ENCODE results near the gene CNTN1. TPM values are rescaled to one million over a fixed set of nuclear protein-coding genes. Genes with fewer than 3 reads are reported as not detected.

Gene CNTN1
- total and polyA plus RNA-seq, 9 of the 15 experiments (the other 6 are each of a cell fraction or from before 2014, with no cell fraction given), result 0.16 TPM; not detected in 8

DNA sequence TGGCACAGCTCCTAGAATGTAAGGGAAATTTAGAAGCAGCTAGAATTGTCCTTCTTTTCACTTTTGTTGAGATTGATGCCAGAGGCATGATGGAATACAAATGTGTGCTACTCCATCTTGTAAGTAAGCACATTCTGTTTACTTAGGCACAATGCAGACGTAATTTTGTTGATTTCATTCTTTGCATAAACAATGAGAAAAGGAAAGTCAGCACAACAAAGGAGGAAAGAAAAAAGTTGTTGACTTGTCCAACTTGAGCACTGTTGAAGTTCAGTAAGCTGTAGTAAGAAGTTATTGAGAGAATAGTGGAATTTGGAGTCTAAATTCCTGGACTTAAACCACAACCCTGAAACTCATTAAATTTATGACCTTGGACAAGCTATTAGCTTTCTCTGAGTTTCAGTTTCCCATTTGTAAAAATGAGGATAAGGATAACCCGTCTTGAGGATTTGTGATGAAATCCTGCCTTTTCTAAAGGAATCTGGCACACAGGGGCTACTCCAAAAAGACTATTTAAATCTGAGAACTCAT, 19.4 kb upstream of the CNTN1 start (continued):
- no peak for TF ChIP-seq JUND (IDR thresholded peaks at IDR 0.05; ENCODE audit: borderline replicate concordance, low read depth, low read length)
- TF ChIP-seq JUND (tag; IDR thresholded peaks at IDR 0.05; ENCODE audit: borderline replicate concordance, low read depth, low read length), result no peak
- TF ChIP-seq ZBED1 (IDR thresholded peaks at IDR 0.05), result no peak
- no peak for TF ChIP-seq CREB3 (tag; conservative IDR thresholded peaks at IDR 0.05; ENCODE audit: low read depth)

DNA sequence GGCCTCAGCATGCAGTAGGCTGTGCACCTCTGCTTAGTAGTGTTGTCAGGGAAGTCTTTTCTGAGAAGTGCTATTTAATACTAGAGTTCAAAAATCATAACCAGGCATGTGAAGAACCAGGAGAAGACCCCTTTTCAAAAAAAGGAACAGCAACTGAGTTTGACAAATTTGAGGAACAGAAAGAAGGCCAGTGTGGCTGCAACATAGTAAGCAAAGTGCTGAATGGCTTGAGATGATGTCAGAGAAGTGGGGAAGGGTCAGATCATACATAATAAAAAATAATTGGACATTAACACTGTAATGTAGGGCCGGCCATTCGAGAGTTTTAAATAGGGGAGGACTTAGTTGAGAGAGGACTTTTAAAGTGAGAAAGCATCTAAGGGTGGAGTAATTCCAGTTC, 11.1 kb upstream of the CNTN1 start:
- BruUV-seq (replicated peaks), result no TSS peak
- H3K9me3 ChIP-seq (replicated peaks; ENCODE audit: control insufficient read depth, insufficient read depth, low read depth, low read length), result no peaks in the 10 kb centered on the region
- no peak for TF ChIP-seq TEAD4 (IDR thresholded peaks at IDR 0.05; ENCODE audit: low read length)
- no peak for TF ChIP-seq TEAD4 (CRISPR knock-in tag; IDR thresholded peaks at IDR 0.05; ENCODE audit: borderline replicate concordance)
- TF ChIP-seq ZNF133 (CRISPR knock-in tag; IDR thresholded peaks at IDR 0.05), result no peak
- no peak for TF ChIP-seq ARHGAP35 (IDR thresholded peaks at IDR 0.05; ENCODE audit: partially characterized antibody)
- TF ChIP-seq, protein P1, sequence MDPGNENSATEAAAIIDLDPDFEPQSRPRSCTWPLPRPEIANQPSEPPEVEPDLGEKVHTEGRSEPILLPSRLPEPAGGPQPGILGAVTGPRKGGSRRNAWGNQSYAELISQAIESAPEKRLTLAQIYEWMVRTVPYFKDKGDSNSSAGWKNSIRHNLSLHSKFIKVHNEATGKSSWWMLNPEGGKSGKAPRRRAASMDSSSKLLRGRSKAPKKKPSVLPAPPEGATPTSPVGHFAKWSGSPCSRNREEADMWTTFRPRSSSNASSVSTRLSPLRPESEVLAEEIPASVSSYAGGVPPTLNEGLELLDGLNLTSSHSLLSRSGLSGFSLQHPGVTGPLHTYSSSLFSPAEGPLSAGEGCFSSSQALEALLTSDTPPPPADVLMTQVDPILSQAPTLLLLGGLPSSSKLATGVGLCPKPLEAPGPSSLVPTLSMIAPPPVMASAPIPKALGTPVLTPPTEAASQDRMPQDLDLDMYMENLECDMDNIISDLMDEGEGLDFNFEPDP (CRISPR knock-in tag; IDR thresholded peaks at IDR 0.05), result no peak
- TF ChIP-seq ZNF121 (CRISPR knock-in tag; conservative IDR thresholded peaks at IDR 0.05), result no peak
- TF ChIP-seq E2F3 (CRISPR knock-in tag; IDR thresholded peaks at IDR 0.05), result no peak
- TF ChIP-seq PTTG1 (tag; IDR thresholded peaks at IDR 0.05; ENCODE audit: low read depth), result no peak
- no peak for TF ChIP-seq VEZF1 (CRISPR knock-in tag; IDR thresholded peaks at IDR 0.05)

More for the DNA sequence above, 11.1 kb upstream of the CNTN1 start:
- ChIA-PET CTCF (ENCODE audit: low intra/inter-chr PET ratio) (no interaction called here), POLR2A (no interaction called here)
- no peak for DNase-seq (ENCODE audit: extremely low read depth in 1 of 4, low spot score in 3 of 4)
- no peak for FAIRE-seq
- H3K9ac ChIP-seq (ENCODE audit: insufficient read depth in 1 of 2, low read depth in 2 of 2, low read length in 2 of 2), result no peak overlapping the region
- intact Hi-C loops (cut with micrococcal nuclease) (no loop called here), in situ Hi-C loops (cut with MboI) (no loop called here)
- H3K27ac ChIP-seq (ENCODE audit: extremely low read depth, low read depth, low read length), result no peak overlapping the region
- H3K4me2 ChIP-seq (ENCODE audit: insufficient read depth, low read length), result no peak overlapping the region
- no peaks in the 10 kb centered on the region for H3K9me1 ChIP-seq (ENCODE audit: control insufficient read depth, insufficient read depth, low read length)
- 0% methylated on average over 2 of the region's 2 CpGs for WGBS (ENCODE audit: insufficient coverage, low coverage, missing lambda C conversion rate)
- H3K36me3 ChIP-seq (ENCODE audit: control insufficient read depth, insufficient read depth, low read length), result no peaks in the 10 kb centered on the region
- no peak overlapping the region for H3K4me3 ChIP-seq
- ATAC-seq, result no peak
- no peaks in the 10 kb centered on the region for H4K20me1 ChIP-seq (replicated peaks; ENCODE audit: control insufficient read depth, insufficient read depth, low read length)
- H2AFZ ChIP-seq (ENCODE audit: low read depth, low read length), result no peak overlapping the region
- no peaks in the 10 kb centered on the region for H3K27me3 ChIP-seq (ENCODE audit: control insufficient read depth in 2 of 2, insufficient read depth in 2 of 2, low read length in 2 of 2)
- no peaks in the 10 kb centered on the region for H3K79me2 ChIP-seq (ENCODE audit: control insufficient read depth, insufficient read depth, low read length)
- no peaks in the 10 kb centered on the region for H3K4me1 ChIP-seq (replicated peaks in 1 of 2; ENCODE audit: control insufficient read depth in 2 of 2, insufficient read depth in 2 of 2, low read length in 2 of 2)
